Ovary (tissue), 9 donors: ENCODE results near the gene ANO10. TPM values are rescaled to one million over a fixed set of nuclear protein-coding genes. Genes with fewer than 3 reads are reported as not detected.
"Not testable (repeated sequence)": the region's sequence is repeated elsewhere in the genome, so short reads cannot be mapped to it uniquely, and the experiment has no call there.

Experiments used
- DNase-seq, 5 donors: peaks; one replicate each; pipeline ENCODE4 v3.0.0-alpha.2; 2019 to 2020
- H3K27ac ChIP-seq, 2 donors: fragments of 200-600 bp; one replicate each; pipeline versions ENCODE4 v1.5.1 to v1.8.0; 2019 to 2022
- H3K27me3 ChIP-seq: fragments of 200-600 bp; one replicate; pipeline ENCODE4 v1.8.0; 2022
- H3K36me3 ChIP-seq: fragments of 200-600 bp; sonication (generic); one replicate; pipeline ENCODE4 v1.5.1; 2019
- H3K4me1 ChIP-seq: one replicate; pipeline ENCODE4 v1.8.1; 2013; ENCODE audit warnings: mild to moderate bottlenecking, moderate library complexity; ENCODE audit not compliant: insufficient read depth
- H3K4me3 ChIP-seq: fragments of 200-600 bp; sonication (generic); one replicate; pipeline ENCODE4 v1.5.1; 2017
- H3K9me3 ChIP-seq, 2 donors: fragments of 200-600 bp in 1 of 2; sonication (generic) in 1 of 2; one replicate each; pipeline versions ENCODE4 v1.5.1 to v1.8.1; 2013 to 2019; ENCODE audit warnings: mild to moderate bottlenecking in 1 of 2, moderate library complexity in 1 of 2
- EP300 ChIP-seq: sonication (generic); formaldehyde crosslinking; IDR thresholded peaks from one replicate; pipeline ENCODE4 v1.6.1; 2017; ENCODE audit warnings: antibody characterized with exemption
- POLR2A ChIP-seq: fragments of 450-650 bp; IDR thresholded peaks from one replicate; pipeline ENCODE4 v1.6.1; 2017; ENCODE audit warnings: antibody characterized with exemption, mild to moderate bottlenecking, moderate library complexity
- WGBS, 3 donors: extraction: QIAGEN DNeasy Blood & Tissue Kit in 1 of 3; methylation state at CpG; one replicate each; pipeline versions ENCODE4 v1.1.5 to v1.1.7; 2013 to 2017; 5-methylcytosine and 5-hydroxymethylcytosine counted together
- intact Hi-C, 4 donors: fragments of 100-400 bp; cut with DNase I; formaldehyde crosslinking; loops; one replicate each; pipeline versions ENCODE4 v1.11.0 to v1.15.1; 2022 to 2023
- polyA plus RNA-seq, 2 donors: library from polyadenylated mRNA; stranded (reverse); fragments of 200-250 nt in 1 of 2; fragments of 350-450 nt in 1 of 2; fragmentation: Illumina TruSeq in 1 of 2; extraction: RNeasy Lipid Tissue Mini Kit (QIAGEN cat#74804) in 1 of 2; gene quantifications; one replicate each; pipeline ENCODE4 v1.2.3, GENCODE V29; 2013 to 2014
- total RNA-seq, 7 donors: library from RNA; depleted of rRNA in 2 of 7; stranded (reverse); fragments of >200 nt in 2 of 7; fragmentation: NEBNext Ultra II Directional in 3 of 7; extraction: Animal tissue kit (Norgen Biotek cat#: 25700) in 3 of 7; gene quantifications; one replicate each; pipeline versions ENCODE4 v1.1.0 to v1.2.4, GENCODE V29; 2016 to 2023
- TF ChIP-seq, protein P1 (sequence below), 3 donors: fragments of 450-650 bp in 2 of 3; fragments of 200-600 bp in 1 of 3; IDR thresholded peaks; one replicate each; pipeline versions ENCODE4 v1.5.1 to v1.8.0; 2016 to 2022; ENCODE audit warnings: antibody characterized with exemption in 3 of 3, mild to moderate bottlenecking in 1 of 3
- donor health status: DM: no; HTN: no; CAD: no; lungs with moderate emphysema.
- donor health status: DM: no; HTN: no; CAD: no.
- donor health status: Bipolar disorder and iron deficiency.
- donor health status: DM: yes; HTN: yes; CAD: no.
- donor health status: DM: no; HTN: no; CAD: no.
- donor health status: DM: yes; HTN: yes; CAD: no.

Gene ANO10
- total and polyA plus RNA-seq, 9 donors = 12.2 to 58.7 (median 21.7) TPM

GRCh38 chr3:43362961-43363360 is 258.9 kb downstream of the ANO10 start:
- Histone ChIP-seq H3K36me3 (no peaks in the 10 kb centered on the region), H3K4me1 (peaks cover 21% of the 10 kb centered on the region), H3K4me3 (no peak overlapping the region), H3K27me3 (no peaks in the 10 kb centered on the region), H3K9me3 (no peaks in the 10 kb centered on the region), H3K27ac (no peak overlapping the region)
- 82 to 93% (median 85%) methylated on average over 6 of the region's 6 CpGs for WGBS, 3 donors
- intact Hi-C loops = no loop called here
- TF ChIP-seq, protein P1, sequence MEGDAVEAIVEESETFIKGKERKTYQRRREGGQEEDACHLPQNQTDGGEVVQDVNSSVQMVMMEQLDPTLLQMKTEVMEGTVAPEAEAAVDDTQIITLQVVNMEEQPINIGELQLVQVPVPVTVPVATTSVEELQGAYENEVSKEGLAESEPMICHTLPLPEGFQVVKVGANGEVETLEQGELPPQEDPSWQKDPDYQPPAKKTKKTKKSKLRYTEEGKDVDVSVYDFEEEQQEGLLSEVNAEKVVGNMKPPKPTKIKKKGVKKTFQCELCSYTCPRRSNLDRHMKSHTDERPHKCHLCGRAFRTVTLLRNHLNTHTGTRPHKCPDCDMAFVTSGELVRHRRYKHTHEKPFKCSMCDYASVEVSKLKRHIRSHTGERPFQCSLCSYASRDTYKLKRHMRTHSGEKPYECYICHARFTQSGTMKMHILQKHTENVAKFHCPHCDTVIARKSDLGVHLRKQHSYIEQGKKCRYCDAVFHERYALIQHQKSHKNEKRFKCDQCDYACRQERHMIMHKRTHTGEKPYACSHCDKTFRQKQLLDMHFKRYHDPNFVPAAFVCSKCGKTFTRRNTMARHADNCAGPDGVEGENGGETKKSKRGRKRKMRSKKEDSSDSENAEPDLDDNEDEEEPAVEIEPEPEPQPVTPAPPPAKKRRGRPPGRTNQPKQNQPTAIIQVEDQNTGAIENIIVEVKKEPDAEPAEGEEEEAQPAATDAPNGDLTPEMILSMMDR (IDR thresholded peaks at IDR 0.05) = no peak
- TF ChIP-seq POLR2A (no peak), EP300 (no peak)
- DNase-seq = no peak

DNA sequence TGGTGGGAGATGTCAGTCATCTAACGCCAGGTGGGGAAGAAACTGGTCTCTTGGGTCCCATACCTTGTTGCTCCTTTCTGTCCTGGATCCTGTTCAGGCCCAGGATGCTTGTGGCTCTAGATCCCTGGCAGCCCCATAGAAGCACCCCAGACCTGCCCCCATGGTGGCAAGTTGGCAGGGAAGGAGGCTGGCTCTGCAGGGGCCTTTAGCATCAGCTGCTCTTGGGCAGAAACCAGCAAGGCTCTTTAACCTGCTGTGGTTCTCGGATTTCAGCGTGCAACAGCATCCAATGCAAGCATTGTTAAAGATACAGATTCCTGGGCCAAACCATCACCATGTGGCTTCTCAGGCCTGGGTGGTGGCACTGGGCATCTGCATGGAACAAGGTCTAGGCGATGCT is 259.6 kb downstream of the ANO10 start:
- Histone ChIP-seq H3K36me3 (no peaks in the 10 kb centered on the region), H3K4me3 (no peak overlapping the region), H3K27ac (no peak overlapping the region), H3K27me3 (no peaks in the 10 kb centered on the region), H3K9me3 (no peaks in the 10 kb centered on the region), H3K4me1 (peaks cover 21% of the 10 kb centered on the region)
- intact Hi-C loops = no loop called here
- no peak for TF ChIP-seq POLR2A
- TF ChIP-seq, protein P1 (IDR thresholded peaks at IDR 0.05) = no peak
- TF ChIP-seq EP300 = no peak
- WGBS, 3 donors = 97 to 98% (median 98%) methylated on average over 4 of the region's 4 CpGs
- no peak for DNase-seq

DNA sequence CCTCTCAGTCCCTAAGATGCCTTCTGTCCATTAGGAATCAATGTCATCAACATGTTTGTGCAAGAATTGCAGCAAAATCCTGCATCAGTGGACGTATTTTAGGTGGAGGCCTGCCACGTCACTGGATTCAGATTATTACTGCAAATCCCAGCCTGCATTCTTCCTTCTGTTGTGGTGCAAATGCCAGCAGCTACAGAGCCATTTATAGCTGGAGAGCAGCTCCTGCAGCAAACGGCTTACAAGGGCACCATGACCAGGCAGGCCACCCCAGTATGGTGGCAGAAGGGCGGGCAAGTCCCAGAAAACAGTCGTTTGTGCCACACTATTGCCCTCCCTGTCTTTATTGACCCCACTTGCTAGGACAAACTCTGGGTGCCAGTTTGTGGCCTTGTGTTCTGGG is 260.7 kb downstream of the ANO10 start:
- no peak for TF ChIP-seq EP300
- TF ChIP-seq, protein P1 (IDR thresholded peaks at IDR 0.05) = no peak
- TF ChIP-seq POLR2A = no peak
- intact Hi-C loops = no loop called here
- Histone ChIP-seq H3K4me3 (no peak overlapping the region), H3K36me3 (no peaks in the 10 kb centered on the region), H3K27ac (no peak overlapping the region), H3K9me3 (no peaks in the 10 kb centered on the region), H3K4me1 (peaks cover 20% of the 10 kb centered on the region), H3K27me3 (no peaks in the 10 kb centered on the region)
- no peak for DNase-seq
- WGBS, 3 donors = 82 to 88% (median 84%) methylated on average over 5 of the region's 5 CpGs

- intact Hi-C loops, H3K27me3 ChIP-seq, DNase-seq, H3K27ac ChIP-seq, H3K4me1 ChIP-seq, H3K36me3 ChIP-seq, H3K9me3 ChIP-seq, H3K4me3 ChIP-seq: not testable (repeated sequence)
- 95 to 97% (median 95%) methylated on average over 2 of the region's 2 CpGs for WGBS, 3 donors
Observed at GRCh38 chr3:43356033-43356432, 265.8 kb downstream of the ANO10 start.

DNA sequence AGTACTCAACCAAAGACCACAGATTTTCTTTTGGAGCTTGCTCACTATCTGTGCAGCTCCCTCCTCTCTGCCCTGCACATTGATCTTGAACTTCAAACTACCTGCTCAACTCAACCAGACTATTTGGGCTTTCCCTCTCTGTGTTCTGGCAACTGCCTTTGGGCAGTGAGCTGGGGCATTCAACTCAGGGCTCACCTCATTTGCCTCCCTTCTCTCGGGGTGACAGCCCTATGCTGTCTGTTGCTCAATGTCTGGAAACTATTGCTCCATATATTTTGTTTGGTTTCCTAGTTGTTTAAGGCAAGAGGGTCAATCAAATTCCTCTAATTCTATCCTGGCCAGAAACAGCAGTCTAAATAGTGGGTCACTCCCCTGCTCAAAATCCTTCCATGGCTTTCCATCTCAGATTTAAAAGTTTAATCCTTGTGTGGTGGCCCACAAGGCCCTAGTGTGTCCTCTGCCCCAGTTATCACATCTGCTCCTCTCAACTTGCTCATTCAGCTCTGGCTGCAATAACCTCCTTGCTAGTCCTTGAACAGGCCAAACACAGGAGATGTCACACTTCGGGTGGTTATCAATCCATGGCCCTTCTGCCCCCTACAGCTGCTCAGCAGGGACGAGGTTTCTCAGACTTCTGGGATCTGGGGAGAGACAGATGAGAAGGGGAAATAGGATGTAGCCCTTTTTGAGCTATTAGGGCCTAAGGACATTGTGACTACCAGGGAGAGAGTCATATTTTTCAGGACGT is 267.7 kb downstream of the ANO10 start:
- no peaks in the 10 kb centered on the region for H3K27me3 ChIP-seq
- no peaks in the 10 kb centered on the region for H3K9me3 ChIP-seq
- whole genome bisulfite sequencing, 3 donors = 89 to 93% (median 91%) methylated on average over 4 of the region's 4 CpGs
- intact Hi-C loops = no loop called here
- no peak for DNase-seq
- H3K36me3 ChIP-seq = no peaks in the 10 kb centered on the region
- TF ChIP-seq POLR2A (no peak), EP300 (no peak)
- TF ChIP-seq, protein P1 (IDR thresholded peaks at IDR 0.05) = no peak
- no peak overlapping the region for H3K27ac ChIP-seq
- H3K4me1 ChIP-seq = no peaks in the 10 kb centered on the region
- H3K4me3 ChIP-seq = no peak overlapping the region
